Lung (tissue), 12 donors: Measurements from ENCODE around the gene TAGLN. TPM values are rescaled to one million over a fixed set of nuclear protein-coding genes. Genes with fewer than 3 reads are reported as not detected.

Source experiments
- ATAC-seq: fragments of 200-7000 bp; cut with Tn5 transposase; one replicate; pipeline ENCODE4 v1.9.1; 2020; ENCODE audit warnings: moderate number of reproducible peaks; ENCODE audit not compliant: insufficient read depth, low FRiP score
- DNase-seq, 3 donors: peaks; one replicate each; pipeline ENCODE4 v3.0.0-alpha.2; 2013 to 2017
- H3K27ac ChIP-seq, 2 donors: one replicate each; pipeline ENCODE4 v1.5.1; 2013; ENCODE audit warnings: mild to moderate bottlenecking in 2 of 2, moderate library complexity in 2 of 2, control low read depth in 1 of 2, inconsistent platforms in 1 of 2, low read depth in 1 of 2, low read length in 1 of 2
- H3K27me3 ChIP-seq, 3 donors: one replicate each; pipeline ENCODE4 v1.5.1; 2013; ENCODE audit warnings: low read length in 2 of 3; ENCODE audit not compliant: control insufficient read depth in 3 of 3, insufficient read depth in 3 of 3
- H3K36me3 ChIP-seq, 4 donors: one replicate each; pipeline ENCODE4 v1.5.1; 2013; ENCODE audit warnings: low read length in 4 of 4, mild to moderate bottlenecking in 1 of 4, moderate library complexity in 1 of 4; ENCODE audit not compliant: control insufficient read depth in 4 of 4, insufficient read depth in 4 of 4
- H3K4me1 ChIP-seq, 5 donors: one replicate each; pipeline ENCODE4 v1.5.1; 2013; ENCODE audit warnings: low read length in 5 of 5, mild to moderate bottlenecking in 2 of 5, moderate library complexity in 1 of 5; ENCODE audit not compliant: control insufficient read depth in 5 of 5, insufficient read depth in 5 of 5
- H3K4me3 ChIP-seq: one replicate; pipeline ENCODE4 v1.5.1; 2013; ENCODE audit warnings: mild to moderate bottlenecking, control low read depth, moderate library complexity
- H3K9ac ChIP-seq, 2 donors: one replicate each; pipeline ENCODE4 v1.5.1; 2013; ENCODE audit warnings: low read length in 2 of 2, control low read depth in 1 of 2; ENCODE audit not compliant: insufficient read depth in 1 of 2
- H3K9me3 ChIP-seq, 4 donors: one replicate each; pipeline ENCODE4 v1.5.1; 2013; ENCODE audit warnings: low read length in 3 of 4, mild to moderate bottlenecking in 1 of 4, moderate library complexity in 1 of 4; ENCODE audit not compliant: control insufficient read depth in 4 of 4, insufficient read depth in 3 of 4
- WGBS, 2 donors: extraction: QIAGEN DNeasy Blood & Tissue Kit; methylation state at CpG; one replicate each; pipeline ENCODE4 v1.1.7; 2013; 5-methylcytosine and 5-hydroxymethylcytosine counted together
- polyA plus RNA-seq, 2 donors: library from polyadenylated mRNA; stranded (reverse); fragments of 200-250 nt; gene quantifications; one replicate each; pipeline ENCODE4 v1.2.1, GENCODE V29; 2013
- total RNA-seq, 2 donors: library from RNA; depleted of rRNA in 1 of 2; stranded (reverse); fragments of >200 nt in 1 of 2; gene quantifications; one replicate each; pipeline ENCODE4 v1.2.1, GENCODE V29; 2014 to 2021
- TF ChIP-seq, protein P1 (sequence below): IDR thresholded peaks from 2 replicates; pipeline ENCODE4 v1.5.1; 2012; ENCODE audit warnings: mild to moderate bottlenecking; ENCODE audit errors: control extremely low read depth, extremely low read depth
- donor health status: control.
- donor health status: control.
- donor health status: Bipolar disorder and iron deficiency.
- donor health status: healthy.
- donor health status: DM: yes; HTN: yes; CAD: no.

The TAGLN gene
- total and polyA plus RNA-seq, 4 donors = 172 to 683 (median 519) TPM

DNA sequence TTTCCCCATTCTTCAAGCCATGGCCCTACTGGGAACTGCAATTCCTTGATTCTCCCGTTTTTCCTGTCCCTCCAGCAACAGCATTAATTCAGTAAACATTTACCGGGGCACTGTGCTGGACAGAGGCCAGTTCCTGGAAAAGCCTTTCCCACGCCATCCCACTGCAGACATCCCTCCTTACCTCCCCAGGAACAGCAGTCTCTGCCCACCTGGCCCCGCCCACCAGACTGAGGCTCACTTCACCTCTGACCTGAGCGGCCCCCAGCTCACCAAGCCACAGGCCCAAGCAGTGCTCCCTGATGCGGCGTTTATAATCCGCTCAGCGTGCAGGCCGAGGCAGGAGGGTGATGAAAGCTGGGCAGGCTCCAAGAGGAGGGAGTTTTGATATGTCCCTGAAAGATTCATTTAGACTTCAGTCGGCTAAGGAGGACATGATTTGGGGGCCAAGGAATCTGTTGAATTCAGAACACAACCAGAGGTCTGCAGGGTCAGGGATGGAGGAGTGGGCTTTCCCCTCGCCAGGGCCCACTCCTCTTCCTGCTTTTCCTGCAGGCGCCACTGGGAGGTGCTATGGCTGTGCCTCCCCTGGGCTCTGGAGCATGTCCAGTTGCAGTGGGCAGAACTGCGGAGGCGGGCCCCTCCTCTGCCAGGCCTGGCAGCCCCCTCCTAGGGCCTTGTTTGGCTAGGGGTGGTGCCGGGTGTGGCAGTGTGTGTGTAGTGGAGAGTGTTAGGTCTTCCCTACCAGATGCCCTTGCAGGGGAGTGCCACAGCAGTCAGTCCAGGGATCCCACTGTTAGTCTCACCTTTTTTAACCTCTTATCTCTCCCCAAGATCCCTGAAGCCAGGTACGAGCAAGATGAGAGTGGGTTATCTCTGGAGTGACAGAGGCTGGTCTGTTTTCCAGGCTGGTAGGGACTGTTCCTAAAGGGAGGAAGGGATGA lies 1.4 kb upstream of the TAGLN start:
- WGBS, 2 donors = 75 to 85% methylated on average over 15 to 17 of the region's 17 CpGs
- H3K27ac ChIP-seq = peak overlapping the region in 1 of 2 donors; percentile 83
- TF ChIP-seq, protein P1, sequence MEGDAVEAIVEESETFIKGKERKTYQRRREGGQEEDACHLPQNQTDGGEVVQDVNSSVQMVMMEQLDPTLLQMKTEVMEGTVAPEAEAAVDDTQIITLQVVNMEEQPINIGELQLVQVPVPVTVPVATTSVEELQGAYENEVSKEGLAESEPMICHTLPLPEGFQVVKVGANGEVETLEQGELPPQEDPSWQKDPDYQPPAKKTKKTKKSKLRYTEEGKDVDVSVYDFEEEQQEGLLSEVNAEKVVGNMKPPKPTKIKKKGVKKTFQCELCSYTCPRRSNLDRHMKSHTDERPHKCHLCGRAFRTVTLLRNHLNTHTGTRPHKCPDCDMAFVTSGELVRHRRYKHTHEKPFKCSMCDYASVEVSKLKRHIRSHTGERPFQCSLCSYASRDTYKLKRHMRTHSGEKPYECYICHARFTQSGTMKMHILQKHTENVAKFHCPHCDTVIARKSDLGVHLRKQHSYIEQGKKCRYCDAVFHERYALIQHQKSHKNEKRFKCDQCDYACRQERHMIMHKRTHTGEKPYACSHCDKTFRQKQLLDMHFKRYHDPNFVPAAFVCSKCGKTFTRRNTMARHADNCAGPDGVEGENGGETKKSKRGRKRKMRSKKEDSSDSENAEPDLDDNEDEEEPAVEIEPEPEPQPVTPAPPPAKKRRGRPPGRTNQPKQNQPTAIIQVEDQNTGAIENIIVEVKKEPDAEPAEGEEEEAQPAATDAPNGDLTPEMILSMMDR = no peak
- DNase-seq (no peak), ATAC-seq (no peak)
- no peaks in the 10 kb centered on the region for H3K27me3 ChIP-seq
- H3K9me3 ChIP-seq = no peaks in the 10 kb centered on the region
- no peak overlapping the region for H3K4me3 ChIP-seq
- H3K36me3 ChIP-seq = peaks cover 0 to 22% (median 2%) of the 10 kb centered on the region in 4 donors
- H3K9ac ChIP-seq = no peak overlapping the region
- H3K4me1 ChIP-seq = peaks cover 0 to 15% (median 0%) of the 10 kb centered on the region in 5 donors

DNA sequence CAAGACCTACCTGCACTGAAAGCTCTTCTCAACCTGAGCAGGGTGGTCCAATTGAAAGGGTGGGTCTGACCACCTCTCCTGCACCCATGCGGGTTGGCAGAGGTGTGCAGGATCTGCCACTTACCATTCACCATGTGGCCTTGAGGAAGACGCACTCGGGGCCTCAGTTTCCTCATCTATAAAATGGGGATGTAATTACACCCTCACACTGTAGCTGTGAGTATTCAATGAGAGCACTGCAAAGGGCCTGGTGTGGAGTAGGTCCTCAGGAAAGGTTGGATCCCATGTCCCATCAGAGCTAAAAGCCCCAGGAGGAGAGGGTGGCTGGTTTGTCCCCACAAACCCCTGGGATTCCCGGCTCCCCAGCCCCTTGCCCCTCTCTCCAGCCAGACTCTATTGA lies 557 bp upstream of the TAGLN start:
- ATAC-seq (no peak), DNase-seq (no peak)
- Histone ChIP-seq H3K27me3 (no peaks in the 10 kb centered on the region), H3K9me3 (no peaks in the 10 kb centered on the region), H3K36me3 (peaks cover 0 to 23% (median 2%) of the 10 kb centered on the region in 4 donors), H3K27ac (peak overlapping the region in 1 of 2 donors; percentile 83), H3K9ac (no peak overlapping the region), H3K4me3 (no peak overlapping the region), H3K4me1 (peaks cover 0 to 17% (median 0%) of the 10 kb centered on the region in 5 donors)
- TF ChIP-seq, protein P1 = no peak
- WGBS, 2 donors = 76 to 80% methylated on average over 4 of the region's 4 CpGs

DNA sequence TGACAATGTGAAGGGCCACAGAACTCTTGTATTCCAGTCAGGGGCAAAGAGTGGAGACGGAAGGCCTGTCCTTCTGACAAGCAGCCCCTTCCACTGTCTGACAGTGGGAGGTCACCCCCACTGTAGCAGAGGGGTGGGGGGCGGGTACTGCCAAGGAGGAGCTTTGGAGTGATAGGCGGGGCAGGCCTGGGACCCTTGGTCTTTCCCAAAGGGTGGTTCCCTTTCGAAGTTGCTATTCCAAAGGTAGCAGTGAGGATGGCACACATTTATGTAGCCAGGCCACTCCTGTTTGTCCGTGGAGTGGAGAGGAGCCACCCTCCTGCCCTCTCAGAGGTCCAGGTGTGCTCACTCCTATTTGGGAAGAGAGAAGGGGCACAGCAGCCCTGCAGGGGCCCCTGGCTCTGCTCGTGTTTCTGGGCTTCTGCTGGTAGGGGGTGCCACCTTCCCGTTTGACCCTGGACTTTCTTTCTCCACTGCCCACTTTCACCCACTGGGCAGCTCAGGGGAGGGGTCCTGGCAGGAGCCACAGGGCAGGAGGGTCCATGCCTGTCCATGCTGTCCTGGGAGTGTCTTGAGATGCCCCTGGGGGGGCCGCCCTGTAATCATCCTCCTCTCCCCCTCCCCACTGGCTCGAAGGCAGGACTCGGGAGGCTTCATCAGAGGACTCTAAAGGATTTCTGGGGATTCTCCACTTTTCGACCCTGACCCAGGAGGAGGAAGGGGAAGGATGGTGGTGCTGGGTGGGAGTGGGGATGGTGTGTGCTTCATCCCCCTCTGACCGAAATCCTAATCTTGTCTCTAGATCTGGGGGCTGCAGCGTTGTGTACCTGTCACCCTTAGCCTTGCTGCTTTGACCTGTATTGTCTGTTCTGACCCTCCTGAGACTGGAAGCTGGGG lies 994 bp downstream of the TAGLN start:
- no peak for DNase-seq
- no peak overlapping the region for H3K9ac ChIP-seq
- peaks cover 0 to 27% (median 2%) of the 10 kb centered on the region in 4 donors for H3K36me3 ChIP-seq
- peak overlapping the region; percentile 14 to 77 for H3K27ac ChIP-seq
- WGBS, 2 donors = 63 to 72% methylated on average over 13 of the region's 13 CpGs
- H3K9me3 ChIP-seq = no peaks in the 10 kb centered on the region
- ATAC-seq = no peak
- peaks cover 0 to 23% (median 0%) of the 10 kb centered on the region in 5 donors for H3K4me1 ChIP-seq
- TF ChIP-seq, protein P1 = no peak
- H3K4me3 ChIP-seq = peak overlapping the region; percentile 29
- no peaks in the 10 kb centered on the region for H3K27me3 ChIP-seq
